Measurements from ENCODE around the gene GPC6. TPM values are rescaled to one million over a fixed set of nuclear protein-coding genes. Genes with fewer than 3 reads are reported as not detected.

The GPC6 gene
- total RNA-seq, 1 donor from 2014 or later: 42.9 TPM

DNA sequence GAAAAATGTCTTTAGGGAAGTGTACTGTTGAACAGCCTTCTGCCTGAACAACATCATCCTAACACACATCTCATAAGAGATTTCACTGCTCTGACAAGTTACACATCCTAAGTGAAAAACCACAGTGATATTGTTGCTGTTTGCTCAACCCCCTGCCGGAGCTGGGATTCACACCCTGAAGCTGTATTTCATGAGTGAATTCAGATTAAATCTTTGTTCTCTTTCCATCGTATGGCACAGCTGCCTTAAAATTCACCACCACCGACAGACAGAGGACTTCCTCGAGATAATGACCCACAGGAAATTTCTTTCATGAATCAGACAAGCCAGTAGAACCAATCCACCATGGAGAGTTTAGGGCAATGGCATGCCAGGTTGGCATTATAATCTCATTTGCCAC is 972.1 kb downstream of the GPC6 start:
- no peaks in the 10 kb centered on the region for H3K36me3 ChIP-seq
- no peaks in the 10 kb centered on the region for H4K20me1 ChIP-seq (ENCODE audit: low read depth)
- TF ChIP-seq, protein P1, sequence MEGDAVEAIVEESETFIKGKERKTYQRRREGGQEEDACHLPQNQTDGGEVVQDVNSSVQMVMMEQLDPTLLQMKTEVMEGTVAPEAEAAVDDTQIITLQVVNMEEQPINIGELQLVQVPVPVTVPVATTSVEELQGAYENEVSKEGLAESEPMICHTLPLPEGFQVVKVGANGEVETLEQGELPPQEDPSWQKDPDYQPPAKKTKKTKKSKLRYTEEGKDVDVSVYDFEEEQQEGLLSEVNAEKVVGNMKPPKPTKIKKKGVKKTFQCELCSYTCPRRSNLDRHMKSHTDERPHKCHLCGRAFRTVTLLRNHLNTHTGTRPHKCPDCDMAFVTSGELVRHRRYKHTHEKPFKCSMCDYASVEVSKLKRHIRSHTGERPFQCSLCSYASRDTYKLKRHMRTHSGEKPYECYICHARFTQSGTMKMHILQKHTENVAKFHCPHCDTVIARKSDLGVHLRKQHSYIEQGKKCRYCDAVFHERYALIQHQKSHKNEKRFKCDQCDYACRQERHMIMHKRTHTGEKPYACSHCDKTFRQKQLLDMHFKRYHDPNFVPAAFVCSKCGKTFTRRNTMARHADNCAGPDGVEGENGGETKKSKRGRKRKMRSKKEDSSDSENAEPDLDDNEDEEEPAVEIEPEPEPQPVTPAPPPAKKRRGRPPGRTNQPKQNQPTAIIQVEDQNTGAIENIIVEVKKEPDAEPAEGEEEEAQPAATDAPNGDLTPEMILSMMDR (IDR thresholded peaks at IDR 0.05): no peak
- no peak for DNase-seq (ENCODE audit: low spot score)
- H3K4me2 ChIP-seq: no peak overlapping the region
- H3K9me3 ChIP-seq (ENCODE audit: low read depth): no peaks in the 10 kb centered on the region
- no peak overlapping the region for H3K27ac ChIP-seq
- no peaks in the 10 kb centered on the region for H3F3A ChIP-seq (ENCODE audit: low read depth)
- H3K27ac Mint-ChIP-seq: no peak overlapping the region
- no peaks in the 10 kb centered on the region for H3K9me3 Mint-ChIP-seq
- no peak overlapping the region for H3K9ac ChIP-seq
- H2AFZ ChIP-seq (replicated peaks): no peak overlapping the region
- H3K27me3 ChIP-seq: no peaks in the 10 kb centered on the region
- H3K36me3 Mint-ChIP-seq: no peaks in the 10 kb centered on the region
- H3K4me1 Mint-ChIP-seq: peaks cover 6% of the 10 kb centered on the region
- H3K4me1 ChIP-seq: no peaks in the 10 kb centered on the region
- H3K27me3 Mint-ChIP-seq (ENCODE audit: insufficient read depth, low read depth): peaks cover 2% of the 10 kb centered on the region
- H3K4me3 ChIP-seq: no peak overlapping the region
- H3K4me3 Mint-ChIP-seq: no peak overlapping the region
- no peaks in the 10 kb centered on the region for H3K79me2 ChIP-seq (ENCODE audit: low read depth)

DNA sequence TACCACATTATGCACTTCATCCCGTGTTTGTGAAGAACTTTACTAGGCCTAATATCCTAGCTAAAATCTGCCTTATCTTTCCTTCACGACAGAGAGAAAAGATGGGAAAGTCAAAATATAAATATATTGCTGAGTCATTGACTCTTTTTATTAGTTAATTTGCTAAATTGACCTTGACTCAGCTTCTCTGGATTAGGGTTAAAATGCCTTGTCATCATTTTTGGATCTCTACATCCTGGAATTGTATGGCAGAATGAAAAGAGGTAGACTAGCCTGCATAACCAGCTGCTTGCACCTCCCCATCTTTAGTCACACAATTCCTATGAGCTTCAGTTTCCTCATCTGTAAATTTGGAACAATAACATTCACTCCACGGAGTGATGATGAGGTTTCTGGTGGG is 972.5 kb downstream of the GPC6 start:
- Histone ChIP-seq H3K27ac (no peak overlapping the region), H3K4me3 (no peak overlapping the region), H3K9ac (no peak overlapping the region), H3K27me3 (no peaks in the 10 kb centered on the region), H3K36me3 (no peaks in the 10 kb centered on the region), H3F3A (ENCODE audit: low read depth) (no peaks in the 10 kb centered on the region), H3K79me2 (ENCODE audit: low read depth) (no peaks in the 10 kb centered on the region), H3K9me3 (ENCODE audit: low read depth) (no peaks in the 10 kb centered on the region), H3K4me1 (no peaks in the 10 kb centered on the region), H3K4me2 (no peak overlapping the region), H2AFZ (replicated peaks) (no peak overlapping the region), H4K20me1 (ENCODE audit: low read depth) (no peaks in the 10 kb centered on the region)
- no peak for DNase-seq (ENCODE audit: low spot score)
- H3K27me3 Mint-ChIP-seq (ENCODE audit: insufficient read depth, low read depth): peaks cover 2% of the 10 kb centered on the region
- no peaks in the 10 kb centered on the region for H3K9me3 Mint-ChIP-seq
- no peak overlapping the region for H3K4me3 Mint-ChIP-seq
- TF ChIP-seq EZH2phosphoT487 (IDR thresholded peaks at IDR 0.05) (no peak), EZH2 (IDR thresholded peaks at IDR 0.05) (no peak)
- no peaks in the 10 kb centered on the region for H3K36me3 Mint-ChIP-seq
- H3K4me1 Mint-ChIP-seq: peaks cover 3% of the 10 kb centered on the region
- no peak overlapping the region for H3K27ac Mint-ChIP-seq

DNA sequence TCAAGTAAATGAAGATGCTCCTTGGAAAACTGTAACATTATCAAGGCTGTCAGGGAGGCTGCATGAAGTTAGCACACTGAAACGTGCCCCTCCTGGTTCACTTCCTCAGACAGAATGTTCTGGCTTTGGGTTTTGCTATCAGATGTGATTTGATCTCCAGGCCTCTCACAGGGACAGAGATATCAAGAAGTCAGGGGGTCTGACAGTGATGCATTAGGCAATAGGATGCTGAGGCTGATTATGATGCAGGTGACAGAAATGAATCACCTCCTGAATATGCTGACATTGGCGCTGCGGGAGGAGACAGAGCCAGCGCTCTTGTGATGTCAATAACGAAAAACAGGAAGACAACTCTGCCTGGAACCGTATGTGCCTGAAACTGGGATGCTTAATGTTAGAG is 974.4 kb downstream of the GPC6 start:
- no peak overlapping the region for H3K27ac Mint-ChIP-seq
- no peak overlapping the region for H3K4me3 Mint-ChIP-seq
- peaks cover 3% of the 10 kb centered on the region for H3K4me1 Mint-ChIP-seq
- no peak overlapping the region for H3K4me3 ChIP-seq
- H3F3A ChIP-seq (ENCODE audit: low read depth): no peaks in the 10 kb centered on the region
- H3K4me1 ChIP-seq: no peaks in the 10 kb centered on the region
- peaks cover 2% of the 10 kb centered on the region for H3K27me3 Mint-ChIP-seq (ENCODE audit: insufficient read depth, low read depth)
- H3K27ac ChIP-seq: no peak overlapping the region
- no peaks in the 10 kb centered on the region for H3K36me3 Mint-ChIP-seq
- DNase-seq (ENCODE audit: low spot score): no peak
- no peaks in the 10 kb centered on the region for H3K27me3 ChIP-seq
- no peaks in the 10 kb centered on the region for H3K36me3 ChIP-seq
- no peaks in the 10 kb centered on the region for H4K20me1 ChIP-seq (ENCODE audit: low read depth)
- TF ChIP-seq, protein P1 (IDR thresholded peaks at IDR 0.05): no peak
- TF ChIP-seq EZH2phosphoT487 (IDR thresholded peaks at IDR 0.05): no peak
- TF ChIP-seq EZH2 (IDR thresholded peaks at IDR 0.05): no peak
- no peaks in the 10 kb centered on the region for H3K79me2 ChIP-seq (ENCODE audit: low read depth)
- no peak overlapping the region for H3K4me2 ChIP-seq
- H3K9ac ChIP-seq: no peak overlapping the region
- no peaks in the 10 kb centered on the region for H3K9me3 ChIP-seq (ENCODE audit: low read depth)
- H2AFZ ChIP-seq (replicated peaks): no peak overlapping the region
- H3K9me3 Mint-ChIP-seq: no peaks in the 10 kb centered on the region

DNA sequence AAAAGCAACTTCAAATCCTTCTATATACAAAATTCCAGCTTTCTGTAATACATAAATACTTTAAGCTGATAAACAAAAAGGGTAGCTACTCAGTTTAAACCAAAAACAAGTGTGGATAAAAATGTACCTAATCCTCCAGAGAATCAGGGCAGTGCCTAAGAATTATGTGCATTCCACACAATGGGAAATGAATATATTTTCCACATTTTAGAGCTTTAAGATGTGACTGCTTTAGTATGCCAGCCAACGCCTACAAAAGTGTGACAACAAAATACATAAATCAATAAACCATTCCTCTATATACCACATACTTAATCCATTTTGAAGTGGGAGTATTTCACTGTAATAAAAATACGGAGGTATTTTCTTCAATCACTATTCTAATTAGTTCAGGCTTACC is 977.6 kb downstream of the GPC6 start:
- TF ChIP-seq EZH2 (IDR thresholded peaks at IDR 0.05) (no peak), EZH2phosphoT487 (IDR thresholded peaks at IDR 0.05) (no peak)
- TF ChIP-seq, protein P1 (IDR thresholded peaks at IDR 0.05): no peak
- no peaks in the 10 kb centered on the region for H3K27me3 ChIP-seq
- no peak overlapping the region for H3K4me3 Mint-ChIP-seq
- no peak overlapping the region for H3K27ac ChIP-seq
- no peak overlapping the region for H2AFZ ChIP-seq (replicated peaks)
- no peak overlapping the region for H3K4me2 ChIP-seq
- no peaks in the 10 kb centered on the region for H3K4me1 Mint-ChIP-seq
- no peaks in the 10 kb centered on the region for H3K36me3 Mint-ChIP-seq
- no peaks in the 10 kb centered on the region for H3K9me3 ChIP-seq (ENCODE audit: low read depth)
- H3K9me3 Mint-ChIP-seq: no peaks in the 10 kb centered on the region
- no peak for DNase-seq (ENCODE audit: low spot score)
- no peaks in the 10 kb centered on the region for H4K20me1 ChIP-seq (ENCODE audit: low read depth)
- H3K27me3 Mint-ChIP-seq (ENCODE audit: insufficient read depth, low read depth): peaks cover 2% of the 10 kb centered on the region
- no peaks in the 10 kb centered on the region for H3F3A ChIP-seq (ENCODE audit: low read depth)
- no peaks in the 10 kb centered on the region for H3K4me1 ChIP-seq
- H3K79me2 ChIP-seq (ENCODE audit: low read depth): no peaks in the 10 kb centered on the region
- H3K4me3 ChIP-seq: no peak overlapping the region
- H3K36me3 ChIP-seq: no peaks in the 10 kb centered on the region
- no peak overlapping the region for H3K27ac Mint-ChIP-seq
- no peak overlapping the region for H3K9ac ChIP-seq

Measured in neural progenitor cell (in vitro differentiated cells).